GM18861 (cell line): Measurements from ENCODE around the gene UBE2E3.

Experiments
- ATAC-seq: cut with Tn5 transposase; IDR thresholded peaks from one replicate; pipeline ENCODE4 v1.9.1; 2021; ENCODE audit not compliant: unreplicated experiment

Gene UBE2E3

GRCh38 chr2:180980106-180980942, at the start of gene UBE2E3:
UBE2E3 (plus strand) TSS chr2:180980605; CDS start chr2:180982043, 1,438 bp downstream.
- peak; percentile 72 for ATAC-seq

GRCh38 chr2:180931841-180932240, 48.6 kb upstream of the UBE2E3 start:
- ATAC-seq, result no peak

DNA sequence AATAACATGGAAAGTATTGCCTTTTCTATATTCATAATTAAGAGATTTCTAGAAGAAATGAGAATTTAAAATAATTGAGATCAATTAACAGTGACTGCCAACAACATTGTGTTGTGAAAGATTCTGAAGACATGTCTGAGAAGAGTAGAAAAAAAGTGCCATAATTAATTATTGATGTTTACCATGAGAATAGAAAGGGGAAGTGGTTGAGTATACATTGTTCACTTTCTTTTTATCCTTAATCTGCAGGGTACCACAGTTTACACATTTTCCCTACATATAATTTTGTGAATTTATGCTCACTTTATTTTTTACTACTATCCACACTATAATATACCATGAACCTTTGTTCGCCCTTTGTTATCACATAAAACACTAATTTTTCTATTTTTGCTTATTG, 47.1 kb upstream of the UBE2E3 start:
- ATAC-seq, result peak; percentile 75

- ATAC-seq, result no peak
These were observed 45.5 kb upstream of the UBE2E3 start for GRCh38 chr2:180934911-180935310.

DNA sequence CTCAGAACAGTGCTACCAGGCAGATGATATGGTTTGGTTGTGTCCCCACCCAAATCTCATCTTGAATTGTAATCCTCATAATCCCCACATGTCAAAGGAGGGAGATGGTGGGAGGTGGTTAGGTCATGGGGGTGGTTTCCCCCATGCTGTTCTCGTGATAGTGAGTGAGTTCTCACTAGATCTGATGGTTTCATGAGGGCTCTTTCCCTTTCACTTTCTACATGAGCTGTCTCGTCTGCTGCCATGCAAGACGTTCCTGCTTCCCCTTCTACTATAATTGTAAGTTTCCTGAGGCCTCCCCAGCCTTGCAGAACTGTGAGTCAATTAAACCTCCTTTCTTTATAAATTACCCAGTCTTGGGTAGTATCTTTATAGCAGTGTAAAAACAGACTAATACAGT, 42.9 kb upstream of the UBE2E3 start:
- peak; percentile 78 for ATAC-seq

GRCh38 chr2:180938451-180938850, 42.0 kb upstream of the UBE2E3 start:
- ATAC-seq, result no peak

DNA sequence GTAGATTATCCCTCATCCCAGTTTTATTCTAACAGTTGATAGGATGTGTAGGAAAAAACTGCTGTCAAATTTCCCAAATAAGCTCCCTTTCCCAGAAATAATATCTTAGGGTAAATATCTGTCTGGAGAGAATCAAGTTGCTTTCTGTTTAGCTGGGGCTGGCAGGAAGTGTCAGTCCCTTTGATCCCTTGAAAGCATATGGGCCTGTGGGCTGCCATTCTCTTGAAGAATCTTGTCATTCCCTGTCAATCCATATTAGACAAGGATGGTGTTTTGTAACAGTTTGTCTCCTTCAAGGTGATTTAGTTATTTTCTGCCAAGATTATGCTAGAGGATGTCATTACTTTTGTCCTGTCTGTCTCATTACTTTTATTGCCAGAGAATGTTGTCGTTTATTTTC, 37.1 kb upstream of the UBE2E3 start:
- no peak for ATAC-seq

GRCh38 chr2:180944372-180944771, 36.0 kb upstream of the UBE2E3 start:
- ATAC-seq, result no peak

DNA sequence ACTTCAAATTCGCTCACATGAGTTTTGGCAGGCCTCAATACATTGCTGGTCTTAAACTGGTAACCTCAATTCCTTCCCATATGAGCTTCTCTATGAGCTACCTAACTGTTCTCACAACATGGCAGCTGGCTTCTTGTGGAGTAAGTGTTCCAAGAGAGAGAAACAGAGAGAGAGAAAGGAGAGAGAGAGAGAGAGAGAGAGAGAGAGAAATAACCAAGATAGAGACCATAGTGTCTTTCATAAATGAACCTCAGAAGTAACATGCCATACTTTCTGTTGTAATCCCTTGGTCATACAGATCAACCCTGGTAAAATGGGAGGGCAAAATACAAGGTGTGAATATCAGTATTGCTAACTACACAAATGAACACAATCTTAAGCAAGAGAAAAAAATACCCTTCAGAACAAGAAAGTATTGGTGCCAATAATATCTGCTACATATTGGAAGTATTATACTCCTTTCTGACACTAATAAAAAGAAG, 33.2 kb upstream of the UBE2E3 start:
- no peak for ATAC-seq

GRCh38 chr2:180949896-180950295, 30.5 kb upstream of the UBE2E3 start:
- ATAC-seq, result no peak

- no peak for ATAC-seq
These were observed 28.3 kb upstream of the UBE2E3 start for GRCh38 chr2:180952082-180952481.

GRCh38 chr2:180952731-180953336, 27.6 kb upstream of the UBE2E3 start:
- ATAC-seq, result no peak

GRCh38 chr2:180953550-180953949, 26.9 kb upstream of the UBE2E3 start:
- ATAC-seq, result no peak

GRCh38 chr2:180955101-180955500, 25.3 kb upstream of the UBE2E3 start:
- no peak for ATAC-seq

- ATAC-seq, result no peak
These were observed 20.6 kb upstream of the UBE2E3 start for GRCh38 chr2:180959787-180960186.

GRCh38 chr2:180960982-180961381, 19.4 kb upstream of the UBE2E3 start:
- no peak for ATAC-seq

GRCh38 chr2:180962727-180963314, 17.6 kb upstream of the UBE2E3 start:
- ATAC-seq, result no peak

GRCh38 chr2:180966378-180966777, 14.0 kb upstream of the UBE2E3 start:
- no peak for ATAC-seq

DNA sequence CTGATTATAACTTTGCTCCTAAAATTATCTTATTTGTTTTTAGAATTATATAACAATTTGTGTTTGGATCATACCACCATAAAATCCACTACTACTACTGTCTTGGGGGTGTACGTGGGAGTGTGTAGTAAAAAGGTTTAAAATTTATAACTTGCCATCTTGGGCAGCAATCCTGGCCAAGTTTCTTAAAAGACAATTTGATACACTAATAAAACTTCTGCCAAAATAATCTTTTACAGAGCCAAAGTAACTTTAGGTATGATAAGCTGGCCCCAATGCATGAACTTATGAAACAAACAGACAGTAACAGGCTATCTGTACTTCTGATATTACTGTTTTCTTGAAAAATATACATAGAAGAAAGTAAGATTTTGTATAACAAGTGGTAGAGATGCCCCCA, 11.3 kb upstream of the UBE2E3 start:
- ATAC-seq, result no peak

DNA sequence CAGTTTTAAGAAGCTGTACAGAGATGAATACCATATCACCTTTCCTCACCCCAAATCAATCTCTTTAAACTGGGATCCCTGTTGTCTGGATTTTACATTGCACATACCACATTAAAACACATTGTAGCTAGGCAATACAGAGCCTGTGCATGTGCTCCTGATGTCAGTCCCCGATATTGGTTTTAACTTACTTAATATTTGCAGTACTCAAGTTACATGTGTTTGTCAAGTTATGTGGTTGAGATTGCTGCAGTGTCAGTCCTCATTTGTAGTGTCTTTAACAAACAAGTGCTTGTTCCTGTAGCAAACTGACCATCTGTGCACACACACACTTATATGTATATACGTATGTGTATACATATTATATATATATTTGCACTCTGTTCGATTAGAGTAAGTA, 10.4 kb upstream of the UBE2E3 start:
- ATAC-seq, result no peak

DNA sequence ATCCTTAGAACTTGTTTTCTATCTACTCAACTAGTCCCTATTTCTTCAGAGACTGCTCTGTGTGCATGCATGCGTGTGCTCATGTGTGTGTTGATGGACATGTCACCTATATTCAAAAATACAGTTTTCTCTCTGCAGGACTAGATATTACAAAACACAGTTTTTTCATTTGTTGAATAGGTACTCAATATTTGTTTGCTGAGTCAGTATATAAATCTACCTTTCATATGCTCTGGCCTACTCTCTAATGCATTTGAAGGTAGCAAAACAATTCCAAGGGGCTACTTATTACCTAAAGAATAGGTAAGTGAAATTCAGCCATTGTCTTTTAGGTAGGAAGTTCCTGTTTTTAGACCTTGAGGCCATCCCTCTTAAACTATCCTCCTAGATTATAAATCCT, 8.6 kb upstream of the UBE2E3 start:
- ATAC-seq, result no peak

DNA sequence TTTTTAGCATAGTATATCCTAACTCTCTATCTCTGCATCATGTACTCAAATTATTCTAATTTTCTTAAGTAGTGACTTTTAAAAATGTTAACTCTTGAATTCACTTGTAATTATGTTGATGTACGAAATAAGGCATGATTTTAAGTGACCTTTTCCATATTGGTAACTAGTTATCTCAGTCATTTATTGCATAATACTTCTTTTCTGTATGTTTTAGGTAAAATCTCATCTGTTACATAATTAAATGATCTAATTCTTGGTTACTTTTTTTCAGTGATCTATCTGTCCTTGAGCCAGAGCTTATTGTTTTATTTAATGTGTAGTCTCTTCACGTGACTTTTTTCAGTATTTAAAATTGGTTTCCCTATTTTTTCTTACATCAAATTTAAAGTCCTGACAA, 4.8 kb upstream of the UBE2E3 start:
- ATAC-seq, result no peak
